A673 (cell line): ENCODE data around the gene PPP2CA.
"Not testable (repeated sequence)": the region's sequence is repeated elsewhere in the genome, so short reads cannot be mapped to it uniquely, and the experiment has no call there.

Experiments used
- CTCF ChIP-seq: fragments of 300-800, 200-600 bp; sonication (generic); conservative IDR thresholded peaks from 2 replicates; pipeline ENCODE4 v1.5.1; 2017; ENCODE audit warnings: low read depth, mild to moderate bottlenecking, antibody characterized with exemption, low read length, moderate library complexity, mixed read lengths
- EZH2 ChIP-seq: fragments of 200-600 bp; sonication (generic); IDR thresholded peaks from 2 replicates; pipeline ENCODE4 v1.6.1; 2017; ENCODE audit warnings: borderline replicate concordance, low read depth, mild to moderate bottlenecking, mixed read lengths, antibody characterized with exemption, low read length; ENCODE audit not compliant: poor library complexity, severe bottlenecking

GRCh38 chr5:134262629-134263028, 36.8 kb upstream of the PPP2CA start:
- not testable (repeated sequence) for TF ChIP-seq CTCF, EZH2
